Breast epithelium (tissue), 3 donors: Measurements from ENCODE around the gene USP6.

Experiments
- CTCF ChIP-seq, 3 donors: fragments of 450-650 bp; IDR thresholded peaks; one replicate each; pipeline ENCODE4 v1.5.1; 2016 to 2017; ENCODE audit warnings: antibody characterized with exemption in 3 of 3, mild to moderate bottlenecking in 3 of 3, moderate library complexity in 3 of 3
- POLR2A ChIP-seq: fragments of 450-650 bp; IDR thresholded peaks from one replicate; pipeline ENCODE4 v1.6.1; 2016; ENCODE audit warnings: antibody characterized with exemption, mild to moderate bottlenecking, moderate library complexity
- POLR2AphosphoS5 ChIP-seq, 3 donors: sonication (generic); formaldehyde crosslinking; IDR thresholded peaks; one replicate each; pipeline ENCODE4 v1.6.1; 2017; ENCODE audit warnings: antibody characterized with exemption in 3 of 3

- TF ChIP-seq CTCF (IDR thresholded peaks at IDR 0.05), result no peak
- no peak for TF ChIP-seq POLR2A
- no peak for TF ChIP-seq POLR2AphosphoS5 (IDR thresholded peaks at IDR 0.05)
Observed at GRCh38 chr17:5181509-5182305, 65.9 kb downstream of the USP6 start.
